HepG2 (cell line): ENCODE measurements around the gene RTP1. TPM values are rescaled to one million over a fixed set of nuclear protein-coding genes. Genes with fewer than 3 reads are reported as not detected.

Experiments
- ATAC-seq: fragments of 200-7000 bp; cut with Tn5 transposase; 3 replicates; pipeline ENCODE4 v1.9.1; 2020; ENCODE audit warnings: mild to moderate bottlenecking, moderate library complexity
- BruUV-seq: library from RNA; stranded (reverse); fragments of 400-500 nt; replicated peaks from 2 replicates; lab custom pipeline; 2021; lab: Mats Ljungman, UMichigan
- CTCF ChIA-PET: fragments of 300-600 bp; formaldehyde crosslinking; extraction: SDS; loops from one replicate; lab custom pipeline; 2021; ENCODE audit warnings: low total read pairs, inconsistent platforms, low intra/inter-chr PET ratio; lab: Yijun Ruan, JAX
- POLR2A ChIA-PET: fragments of 350-600 bp; sonication (Branson Sonifier 250); formaldehyde crosslinking; loops from one replicate; lab custom pipeline; 2020; ENCODE audit warnings: antibody characterized with exemption, inconsistent platforms; lab: Yijun Ruan, JAX
- DNase-seq: peaks from one replicate; pipeline ENCODE4 v3.0.0-alpha.2; 2015; ENCODE audit warnings: low spot score
- FAIRE-seq: peaks from 3 replicates; lab custom pipeline; 2011; peaks lifted over from hg19 to GRCh38; lab: Jason Lieb, UNC
- H2AFZ ChIP-seq: one replicate; pipeline ENCODE4 v1.6.1; 2011; ENCODE audit warnings: low read length, inconsistent platforms
- H3K27ac ChIP-seq: fragments of 300-600 bp; 3 replicates; pipeline ENCODE4 v1.8.0; 2011; ENCODE audit warnings: mixed run types, mild to moderate bottlenecking, mixed read lengths, low read length, inconsistent platforms; ENCODE audit not compliant: insufficient read depth; ENCODE audit errors: extremely low read length
- H3K27me3 ChIP-seq, 2 experiments: fragments of 200-600 bp in 1 of 2; 2 replicates in 1 of 2; 3 replicates in 1 of 2; pipeline versions ENCODE4 v1.6.0 to v1.8.0; 2011; ENCODE audit warnings: low read length in 2 of 2, mild to moderate bottlenecking in 2 of 2, moderate library complexity in 2 of 2, inconsistent platforms in 1 of 2; ENCODE audit not compliant: insufficient read depth in 2 of 2, control insufficient read depth in 1 of 2
- H3K36me3 ChIP-seq, 2 experiments: fragments of 200-600 bp in 1 of 2; replicated peaks in 1 of 2; 2 replicates in 1 of 2; 3 replicates in 1 of 2; pipeline versions ENCODE4 v1.5.1 to v1.8.0; 2011; ENCODE audit warnings: low read length in 2 of 2, inconsistent platforms in 1 of 2; ENCODE audit not compliant: insufficient read depth in 2 of 2, control insufficient read depth in 1 of 2
- H3K4me1 ChIP-seq: 2 replicates; pipeline ENCODE4 v1.5.1; 2012; ENCODE audit warnings: low read length, inconsistent platforms; ENCODE audit not compliant: insufficient read depth
- H3K4me2 ChIP-seq: 2 replicates; pipeline ENCODE4 v1.6.0; 2011; ENCODE audit warnings: low read depth, low read length, inconsistent platforms
- H3K4me3 ChIP-seq, 3 experiments: fragments of 200-600 bp in 1 of 3; sonication (generic), shearing (Covaris generic) in 1 of 3; replicated peaks in 1 of 3; 2 replicates each; pipeline ENCODE4 v1.5.1; 2011 to 2016; ENCODE audit warnings: low read length in 3 of 3, inconsistent platforms in 2 of 3, low read depth in 2 of 3, mild to moderate bottlenecking in 2 of 3, control low read depth in 1 of 3, mixed read lengths in 1 of 3; ENCODE audit not compliant: insufficient read depth in 1 of 3
- H3K79me2 ChIP-seq: one replicate; pipeline ENCODE4 v1.6.1; 2011; ENCODE audit warnings: low read length, inconsistent platforms; ENCODE audit not compliant: insufficient read depth
- H3K9ac ChIP-seq: 2 replicates; pipeline ENCODE4 v1.6.0; 2011; ENCODE audit warnings: mild to moderate bottlenecking, low read depth, low read length, inconsistent platforms; ENCODE audit not compliant: insufficient read depth
- H3K9me3 ChIP-seq: 2 replicates; pipeline ENCODE4 v1.5.1; 2012; ENCODE audit warnings: mild to moderate bottlenecking, low read length
- H4K20me1 ChIP-seq: 2 replicates; pipeline ENCODE4 v1.6.0; 2011; ENCODE audit warnings: inconsistent platforms, mild to moderate bottlenecking, low read length, moderate library complexity; ENCODE audit not compliant: insufficient read depth
- BRCA1 ChIP-seq: sonication (generic); formaldehyde crosslinking; IDR thresholded peaks from 2 replicates; pipeline ENCODE4 v1.4.0; 2020; ENCODE audit warnings: missing genetic modification reagents
- DMTF1 ChIP-seq: sonication (generic); formaldehyde crosslinking; IDR thresholded peaks from 2 replicates; pipeline ENCODE4 v1.4.0; 2020; ENCODE audit warnings: mild to moderate bottlenecking, missing genetic modification reagents
- IRX3 ChIP-seq: sonication (generic); formaldehyde crosslinking; IDR thresholded peaks from 2 replicates; pipeline ENCODE4 v1.8.1; 2023; ENCODE audit warnings: mild to moderate bottlenecking, low read depth, missing genetic modification reagents, borderline replicate concordance
- MIER3 ChIP-seq: IDR thresholded peaks from 2 replicates; pipeline ENCODE4 v1.6.1; 2016; ENCODE audit warnings: missing compliant biosample characterization, borderline replicate concordance
- NCOA5 ChIP-seq: sonication (generic); formaldehyde crosslinking; IDR thresholded peaks from 2 replicates; pipeline ENCODE4 v1.4.0; 2020; ENCODE audit warnings: missing genetic modification reagents
- SETDB1 ChIP-seq: sonication (generic); formaldehyde crosslinking; IDR thresholded peaks from 2 replicates; pipeline ENCODE4 v1.5.1; 2020; ENCODE audit warnings: missing genetic modification reagents, mild to moderate bottlenecking, borderline replicate concordance
- SIX1 ChIP-seq: sonication (generic); formaldehyde crosslinking; IDR thresholded peaks from 2 replicates; pipeline ENCODE4 v1.4.0; 2020; ENCODE audit warnings: missing genetic modification reagents, borderline replicate concordance
- SNAPC4 ChIP-seq: sonication (generic); formaldehyde crosslinking; IDR thresholded peaks from 2 replicates; pipeline ENCODE4 v1.4.0; 2020; ENCODE audit warnings: mild to moderate bottlenecking, missing genetic modification reagents
- TFAP4 ChIP-seq: sonication (generic); IDR thresholded peaks from 2 replicates; pipeline ENCODE4 v1.6.1; 2016; ENCODE audit warnings: low read depth, borderline replicate concordance
- ZKSCAN8 ChIP-seq: IDR thresholded peaks from 2 replicates; pipeline ENCODE4 v1.6.1; 2016; ENCODE audit warnings: borderline replicate concordance, missing genetic modification reagents, missing compliant biosample characterization
- ZNF512 ChIP-seq: sonication (generic); formaldehyde crosslinking; IDR thresholded peaks from 2 replicates; pipeline ENCODE4 v1.4.0; 2020; ENCODE audit warnings: mild to moderate bottlenecking, missing genetic modification reagents
- WGBS: methylation state at CpG from one replicate; pipeline ENCODE4 v1.1.6; 2017; ENCODE audit warnings: low lambda C conversion rate; 5-methylcytosine and 5-hydroxymethylcytosine counted together
- in situ Hi-C: cut with HindIII; loops from 2 replicates; pipeline ENCODE4 v1.10.0; 2017; ENCODE audit warnings: low pct_unique_long_range_greater_than_20kb; ENCODE audit not compliant: extremely low pct_ligation_motif_present
- intact Hi-C: fragments of 100-400 bp; cut with micrococcal nuclease; formaldehyde crosslinking; loops from one replicate; pipeline ENCODE4 v1.10.0; 2022; ENCODE audit not compliant: unreplicated experiment
- polyA plus RNA-seq, 8 experiments: library from polyadenylated mRNA; depleted of rRNA in 3 of 8; stranded (reverse) in 7 of 8; unstranded in 1 of 8; fragments of >200 nt; fragmentation: Illumina TruSeq in 4 of 8; extraction: Trizol in 4 of 8; gene quantifications; 2 replicates each; pipeline versions ENCODE4 v1.2.1 to v1.2.3, GENCODE V29; 2011 to 2016; ENCODE audit warnings: low read depth in 4 of 8, missing spikeins in 1 of 8, mixed read lengths in 1 of 8; ENCODE audit not compliant: insufficient read depth in 1 of 8
- total RNA-seq, 5 experiments: library from RNA; depleted of rRNA; stranded (reverse); fragments of >200 nt; fragmentation: Illumina TruSeq; extraction: Trizol; gene quantifications; 2 replicates each; pipeline ENCODE4 v1.2.3, GENCODE V29; 2016; ENCODE audit warnings: low read depth in 1 of 5

RTP1 gene
- total and polyA plus RNA-seq, 2 of the 13 experiments (the other 11 are each of a cell fraction or from before 2014, with no cell fraction given), result not detected

- TF ChIP-seq SNAPC4 (no peak), NCOA5 (CRISPR knock-in tag) (no peak), SIX1 (no peak), BRCA1 (CRISPR knock-in tag) (no peak)
These were observed 12.8 kb downstream of the RTP1 start (continued) for GRCh38 chr3:187210091-187210490.

GRCh38 chr3:187210545-187211327, 13.4 kb downstream of the RTP1 start:
- DNase-seq, result no peak
- BruUV-seq, result no TSS peak
- POLR2A ChIA-PET, result no interaction called here
- WGBS, result 4% methylated on average over 6 of the region's 6 CpGs
- Histone ChIP-seq H3K9ac (no peak overlapping the region), H3K27ac (no peak overlapping the region), H3K9me3 (no peaks in the 10 kb centered on the region), H3K79me2 (no peaks in the 10 kb centered on the region)
- CTCF ChIA-PET, result no interaction called here
- TF ChIP-seq ZNF512 (CRISPR knock-in tag) (no peak), SETDB1 (CRISPR knock-in tag) (no peak), TFAP4 (no peak), IRX3 (no peak), ZKSCAN8 (CRISPR knock-in tag) (no peak), MIER3 (no peak), DMTF1 (CRISPR knock-in tag) (no peak)
- TF ChIP-seq, all 625 proteins: peak for 0
- peak; percentile 15 for FAIRE-seq
- no peak overlapping the region for H3K4me3 ChIP-seq
- ATAC-seq, result peak; percentile 83
- in situ Hi-C loops, result no loop called here
- peaks cover 1 to 3% of the 10 kb centered on the region in 2 experiments; a peak in 1 of 5 replicates for H3K27me3 ChIP-seq
- intact Hi-C loops, result no loop called here
- no peak overlapping the region for H2AFZ ChIP-seq
- no peaks in the 10 kb centered on the region for H4K20me1 ChIP-seq
- peaks cover 9% of the 10 kb centered on the region for H3K4me1 ChIP-seq
- no peak overlapping the region for H3K4me2 ChIP-seq
- H3K36me3 ChIP-seq, result no peaks in the 10 kb centered on the region
